HG02870 (cell line): ENCODE data around the gene AR.

Experiments
- ATAC-seq: cut with Tn5 transposase; IDR thresholded peaks from one replicate; pipeline ENCODE4 v1.9.1; 2021; ENCODE audit warnings: mild to moderate bottlenecking, moderate library complexity; ENCODE audit not compliant: unreplicated experiment

AR gene

DNA sequence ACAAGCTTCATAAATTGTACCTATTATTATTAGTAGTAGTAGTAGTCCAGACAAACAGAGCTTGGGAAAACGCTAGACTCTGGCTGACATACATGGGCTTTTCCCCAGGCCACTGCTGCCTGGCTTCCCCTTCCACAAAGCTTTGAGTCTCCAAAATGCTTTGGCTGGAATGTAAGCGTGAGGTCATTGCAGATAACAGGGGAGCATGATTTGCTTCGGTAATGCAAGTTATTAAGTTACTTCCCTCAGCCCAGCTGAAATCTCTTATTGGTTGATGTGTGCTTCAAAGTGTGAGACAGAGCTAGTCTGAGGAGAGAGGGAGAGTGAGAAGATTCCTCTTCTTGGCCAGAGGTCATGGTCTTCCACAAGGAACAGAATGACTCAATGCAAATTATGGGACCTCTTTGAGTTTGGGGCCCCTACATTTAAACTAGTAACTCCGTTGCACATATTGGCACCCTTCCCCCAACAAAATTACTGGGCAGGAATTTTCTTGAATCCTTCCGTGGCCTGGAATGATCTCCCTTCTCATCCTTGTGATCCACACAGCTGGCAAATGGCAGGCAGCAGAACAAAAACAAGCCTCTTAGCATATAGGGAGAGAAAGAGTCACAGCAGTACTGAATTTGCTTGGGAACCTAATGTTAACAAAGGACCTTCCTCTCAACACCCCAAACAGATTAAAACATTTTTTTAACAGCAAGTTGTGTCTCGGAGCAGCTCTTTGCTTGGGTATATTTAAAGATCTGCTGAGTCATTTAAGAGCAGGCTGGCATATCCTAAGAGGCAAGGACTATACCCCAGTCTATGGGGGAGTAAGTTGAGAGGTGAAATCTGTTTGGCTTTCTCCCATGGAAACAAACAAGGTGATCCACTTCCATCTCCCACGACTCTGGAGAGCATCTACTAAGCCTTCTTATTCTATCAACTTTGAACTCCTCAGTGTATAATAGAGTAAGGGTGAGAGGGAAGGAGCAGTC lies 19.9 kb downstream of the AR start:
- no peak for ATAC-seq

DNA sequence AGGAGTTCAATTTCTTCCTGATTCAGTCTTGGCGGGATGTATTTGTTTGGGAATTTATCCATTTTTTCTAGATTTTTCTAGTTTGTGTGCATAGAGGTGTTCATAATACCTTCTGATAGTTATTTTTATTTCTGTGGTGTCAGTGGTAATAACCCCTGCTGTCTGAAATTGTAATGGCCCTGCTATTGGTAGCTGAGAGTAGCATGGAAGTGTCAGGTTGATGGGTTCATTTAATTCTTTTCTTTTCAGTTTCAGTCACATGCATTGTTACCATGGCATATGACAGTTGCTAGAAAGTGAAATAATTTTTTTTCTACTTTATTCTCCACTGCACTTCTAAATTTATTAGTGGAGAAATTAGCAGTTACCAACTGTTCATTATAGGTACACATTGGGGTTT lies 20.7 kb downstream of the AR start:
- ATAC-seq = no peak

DNA sequence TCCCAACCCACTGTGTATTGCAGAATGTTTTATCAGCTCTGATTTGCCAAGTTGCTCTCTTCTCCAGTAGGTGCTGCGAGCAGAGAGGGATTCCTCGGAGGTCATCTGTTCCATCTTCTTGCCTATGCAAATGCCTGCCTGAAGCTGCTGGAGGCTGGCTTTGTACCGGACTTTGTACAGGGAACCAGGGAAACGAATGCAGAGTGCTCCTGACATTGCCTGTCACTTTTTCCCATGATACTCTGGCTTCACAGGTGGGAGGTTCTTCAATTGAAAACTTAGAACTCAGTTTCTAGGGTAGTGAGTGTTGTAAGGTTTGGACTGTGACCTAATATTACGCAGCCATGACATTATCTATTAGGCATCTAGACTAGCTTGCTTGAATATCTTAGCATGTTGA lies 24.9 kb downstream of the AR start:
- ATAC-seq = no peak

DNA sequence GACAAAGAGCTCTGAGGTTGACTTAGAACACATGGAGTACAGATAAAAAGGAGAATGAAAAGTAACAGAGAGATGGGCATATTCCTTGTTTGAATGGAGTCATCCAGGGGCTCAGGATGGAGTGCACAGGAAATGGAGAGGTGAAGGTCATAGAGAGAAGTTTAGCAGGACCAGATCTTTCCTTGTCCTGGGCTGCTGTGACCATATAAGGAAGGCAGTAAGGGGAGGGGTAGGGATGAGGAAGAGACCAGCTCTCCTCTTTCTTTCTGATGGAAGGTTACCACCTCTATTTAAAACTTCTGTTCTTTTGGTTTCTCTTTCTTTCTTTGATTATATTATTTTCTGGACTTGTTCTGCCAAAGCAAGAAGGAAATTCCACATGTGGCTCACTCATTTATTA lies 27.0 kb downstream of the AR start:
- no peak for ATAC-seq

DNA sequence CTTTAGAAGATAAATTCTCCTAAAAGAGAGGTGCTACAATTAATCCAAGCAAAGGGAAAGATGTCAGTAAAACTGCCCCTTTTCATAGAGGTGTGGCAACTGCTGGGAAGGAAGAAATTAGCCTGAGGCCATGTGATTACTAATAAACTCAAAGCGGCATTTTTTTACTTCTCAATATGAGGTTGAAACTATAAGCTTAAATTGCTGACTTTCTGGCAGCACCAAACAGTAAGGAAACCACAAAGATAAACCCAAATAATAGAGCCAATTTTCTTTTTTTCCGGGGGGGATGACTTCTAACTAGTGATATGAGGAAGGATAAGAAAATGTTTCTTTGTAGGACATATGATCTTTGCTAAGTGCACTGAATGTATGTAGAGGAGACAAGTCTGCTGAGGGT lies 30.9 kb downstream of the AR start:
- no peak for ATAC-seq

DNA sequence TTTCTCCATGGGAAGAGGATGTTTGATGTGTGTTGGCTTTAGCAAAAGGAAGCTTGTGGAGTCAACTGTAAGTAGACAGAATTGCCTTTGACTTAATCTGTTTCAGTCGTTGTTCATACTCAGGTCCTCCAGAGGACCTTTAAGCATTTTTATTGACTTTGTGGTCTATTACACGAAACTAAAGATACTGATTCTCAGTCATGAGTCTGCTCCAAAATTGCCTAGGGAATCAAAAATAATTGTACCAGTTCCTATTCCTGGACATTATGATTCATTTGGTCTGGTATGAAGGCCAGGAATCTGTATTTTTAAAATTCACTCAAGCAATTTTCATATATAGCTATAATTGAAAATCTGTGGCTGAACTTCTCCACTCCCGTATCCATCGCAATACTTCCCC lies 38.6 kb downstream of the AR start:
- ATAC-seq = no peak

DNA sequence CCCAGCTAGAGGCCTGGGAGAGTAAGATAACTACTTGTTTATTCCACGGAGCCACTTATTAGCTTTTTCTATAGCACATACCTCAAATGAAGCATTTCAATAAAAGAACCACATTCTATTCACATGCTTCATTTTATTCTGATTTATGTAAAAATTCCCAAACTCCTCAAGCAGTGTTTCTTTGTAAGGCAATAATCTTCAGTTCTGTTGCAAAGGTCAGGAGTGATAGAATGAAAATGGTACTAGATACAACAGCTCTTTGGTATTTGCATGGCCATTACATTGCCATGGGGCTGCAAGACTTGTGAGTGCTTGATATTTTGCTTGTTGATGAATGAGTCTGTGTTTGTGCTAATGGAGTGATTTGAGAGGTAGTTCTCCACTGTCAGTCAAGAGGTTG lies 39.4 kb downstream of the AR start:
- no peak for ATAC-seq

DNA sequence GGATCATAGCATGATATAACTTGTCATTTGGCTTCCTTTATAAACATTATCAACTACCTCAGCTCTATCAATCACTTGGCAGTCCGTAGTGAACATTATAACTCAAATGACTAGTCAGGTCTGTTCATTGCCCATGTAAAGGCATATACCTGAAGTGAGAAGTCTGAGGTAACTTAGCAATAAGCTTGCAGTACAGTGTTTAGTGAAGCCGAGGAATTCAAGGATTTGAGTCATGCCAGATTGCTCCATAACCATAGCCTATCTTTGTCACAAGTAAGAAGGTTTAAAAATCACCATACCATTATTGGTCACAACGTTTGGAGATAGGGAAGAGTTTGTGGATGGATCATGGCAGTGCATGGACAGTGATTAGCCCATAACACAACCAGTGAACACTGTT lies 41.6 kb downstream of the AR start:
- no peak for ATAC-seq

DNA sequence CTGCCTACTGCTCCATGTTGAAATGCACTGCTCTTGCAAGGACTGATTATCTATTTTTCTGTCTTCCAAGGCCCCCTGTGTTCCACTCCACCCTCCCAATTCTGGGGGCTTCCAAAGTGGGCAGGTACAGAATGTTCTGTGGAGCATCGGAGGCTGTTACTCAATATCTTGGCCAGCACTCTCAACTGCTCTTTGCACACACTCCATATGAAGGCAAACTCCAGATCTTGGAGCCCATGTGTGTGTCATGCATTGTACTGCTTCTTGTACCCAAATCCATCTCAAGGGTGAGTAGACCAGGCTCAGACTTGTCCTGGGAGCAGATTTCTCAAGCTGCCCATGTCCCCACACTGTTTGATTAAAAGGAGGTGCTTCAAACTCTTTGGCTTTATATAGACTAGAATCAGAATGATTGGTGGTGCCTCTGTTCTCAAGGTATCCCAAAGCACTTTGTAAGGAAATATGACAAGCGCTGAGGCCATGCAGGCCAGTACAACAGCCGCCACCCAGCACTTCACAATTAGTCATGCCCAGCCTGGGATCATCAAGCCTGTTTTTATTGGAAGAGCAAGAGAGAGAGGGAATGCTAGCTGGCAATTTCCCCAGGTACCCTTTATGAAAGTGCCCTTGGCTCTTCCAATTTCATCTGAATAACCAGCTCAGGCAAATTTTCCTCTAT lies 44.3 kb downstream of the AR start:
- no peak for ATAC-seq

DNA sequence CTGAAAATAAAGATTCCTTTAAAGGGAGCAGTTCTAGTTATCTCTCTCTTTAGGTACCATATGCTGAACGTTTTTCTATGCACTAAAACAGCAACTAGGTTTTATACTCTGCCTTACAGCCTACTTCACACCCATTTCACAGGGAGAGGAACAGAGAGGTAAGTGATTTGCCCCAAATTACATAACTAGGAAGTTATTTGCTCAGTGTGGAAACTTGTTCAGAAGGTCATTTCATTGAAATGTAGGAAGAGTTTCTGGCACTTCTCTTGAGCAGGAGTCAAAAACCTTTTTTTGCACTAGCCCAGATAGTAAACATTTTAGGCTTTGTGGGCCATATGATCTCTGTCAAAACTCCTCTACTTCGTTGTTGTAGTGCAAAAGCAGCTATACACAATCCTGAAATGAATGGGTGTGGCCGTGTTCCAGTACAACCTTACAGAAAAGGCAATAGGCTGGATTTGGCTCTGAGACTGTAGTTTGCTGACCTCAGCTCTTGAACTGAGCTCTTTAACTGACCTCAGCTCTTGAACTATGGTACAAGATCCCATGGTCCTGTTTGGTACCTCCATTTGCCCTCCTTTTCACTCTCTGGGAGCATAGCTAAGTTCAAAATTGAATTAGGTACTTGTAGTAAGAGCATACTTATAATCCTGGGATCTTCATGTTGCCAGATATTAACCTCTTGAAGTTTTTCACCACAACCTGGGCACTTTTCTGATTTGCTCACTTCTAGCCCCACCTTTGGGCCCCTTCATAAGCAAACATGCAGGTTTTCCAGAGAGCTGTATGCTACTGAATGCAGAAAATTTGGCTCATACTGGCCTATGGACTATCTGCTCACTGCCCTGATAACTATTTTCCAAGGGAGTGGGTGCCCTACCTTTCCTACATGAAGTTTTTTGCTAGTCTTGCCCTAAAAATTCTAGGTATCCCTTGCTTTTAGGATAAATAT lies 53.3 kb downstream of the AR start:
- ATAC-seq = no peak

DNA sequence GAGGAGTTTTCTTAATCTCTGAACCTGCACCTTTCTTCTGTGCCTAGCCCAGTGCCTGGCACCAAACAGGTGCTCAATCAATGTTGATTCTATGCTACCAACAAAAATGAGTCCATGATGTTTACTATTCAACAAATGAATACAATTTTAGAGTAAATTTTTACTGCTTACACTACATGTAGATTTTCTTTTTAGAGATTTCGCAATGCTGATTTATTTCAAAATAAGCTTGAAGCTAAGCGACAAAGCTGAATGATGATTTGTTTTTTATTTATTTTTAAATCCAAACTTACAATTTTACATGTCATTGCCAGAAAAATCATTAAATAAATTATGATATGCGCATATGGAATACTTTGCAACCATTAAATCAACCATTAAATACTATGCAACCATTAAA lies 55.7 kb downstream of the AR start:
- no peak for ATAC-seq

DNA sequence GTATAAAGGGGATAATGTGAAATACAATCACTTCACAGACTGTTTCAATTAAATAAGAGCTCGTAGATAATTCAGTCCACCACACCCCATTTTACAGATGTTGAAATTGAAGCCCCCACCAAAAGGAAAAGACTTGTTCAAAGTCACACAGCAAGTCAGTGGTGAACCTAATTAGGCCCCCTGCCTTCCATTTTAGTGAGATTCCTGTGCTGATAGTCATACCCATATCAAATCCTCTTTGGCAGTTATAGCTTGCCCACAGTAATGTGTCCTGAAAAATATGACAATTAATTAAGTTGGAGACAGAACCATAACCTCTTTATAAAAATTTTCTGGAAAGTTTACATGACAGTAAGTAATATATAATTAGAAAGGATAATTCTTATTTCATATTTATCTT lies 58.0 kb downstream of the AR start:
- ATAC-seq = no peak

DNA sequence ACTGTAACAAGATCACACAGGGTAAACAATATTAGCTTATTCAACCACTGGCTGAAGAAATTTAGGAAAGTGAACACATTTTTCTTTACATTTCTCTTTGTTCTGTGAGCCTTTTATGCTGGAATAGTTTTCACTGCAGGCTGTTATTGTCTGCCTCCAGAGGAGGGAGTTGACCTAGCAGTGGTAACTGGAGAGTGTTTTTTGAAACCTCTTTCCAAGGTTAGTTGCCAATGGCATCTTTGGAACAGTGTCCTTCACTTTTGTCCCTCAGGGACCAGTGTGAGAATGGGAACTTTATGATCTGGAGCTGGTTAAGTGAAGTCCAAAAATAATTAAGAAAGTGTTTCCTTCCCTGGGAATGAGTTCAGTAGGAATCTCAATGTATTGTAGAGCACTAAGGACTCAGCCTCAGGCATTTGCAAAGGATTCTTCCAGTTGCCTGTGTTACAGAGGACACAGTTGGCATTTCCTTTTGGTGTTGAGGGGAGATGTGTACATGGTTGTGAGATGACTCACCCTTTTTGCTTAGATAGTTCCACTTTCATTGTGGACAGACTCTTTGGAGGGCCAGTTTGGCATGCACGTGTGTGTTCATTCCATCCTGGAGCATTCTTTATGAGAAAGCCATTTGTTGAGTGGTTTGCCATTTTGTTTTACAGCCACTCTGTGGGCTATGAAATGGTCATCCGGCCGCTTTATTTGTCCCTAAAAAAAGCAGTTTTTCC lies 61.3 kb downstream of the AR start:
- no peak for ATAC-seq

DNA sequence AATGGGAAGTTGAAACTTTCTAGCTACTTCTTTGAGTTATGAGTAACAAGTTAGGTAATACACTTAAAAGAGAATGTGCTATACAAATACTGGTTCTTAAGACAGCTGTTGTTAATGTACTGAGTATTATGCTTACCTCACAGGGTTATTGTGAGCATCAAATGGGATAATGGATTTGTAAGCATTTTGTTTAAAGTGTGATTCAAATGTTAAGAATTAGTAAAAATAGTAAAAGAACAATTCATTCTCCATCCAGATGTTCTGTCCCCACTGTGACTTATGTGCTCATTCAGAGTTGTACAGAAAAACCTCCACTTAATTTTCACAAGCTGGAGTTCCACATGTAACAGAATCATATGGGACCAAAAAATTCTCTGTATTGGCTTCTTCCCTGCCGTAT lies 63.6 kb downstream of the AR start:
- ATAC-seq = no peak

DNA sequence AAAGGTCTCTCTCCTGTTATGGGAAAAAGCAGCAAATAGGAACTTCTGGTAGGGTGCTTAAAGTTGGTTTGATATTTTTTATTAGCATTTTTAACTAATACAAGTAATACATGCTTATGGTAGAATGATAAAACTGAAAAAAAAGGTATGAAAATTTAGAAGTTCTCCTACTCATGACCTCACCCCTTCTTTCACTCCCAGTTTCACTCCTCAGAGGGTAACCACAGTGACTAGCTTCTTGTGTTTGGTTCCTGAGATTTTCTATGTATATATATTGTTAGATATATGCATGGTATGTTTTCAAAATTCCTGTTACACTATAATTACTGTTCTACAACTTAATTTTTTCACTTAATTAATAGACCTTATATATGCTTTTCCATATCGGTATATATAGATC lies 66.5 kb downstream of the AR start:
- ATAC-seq = no peak

DNA sequence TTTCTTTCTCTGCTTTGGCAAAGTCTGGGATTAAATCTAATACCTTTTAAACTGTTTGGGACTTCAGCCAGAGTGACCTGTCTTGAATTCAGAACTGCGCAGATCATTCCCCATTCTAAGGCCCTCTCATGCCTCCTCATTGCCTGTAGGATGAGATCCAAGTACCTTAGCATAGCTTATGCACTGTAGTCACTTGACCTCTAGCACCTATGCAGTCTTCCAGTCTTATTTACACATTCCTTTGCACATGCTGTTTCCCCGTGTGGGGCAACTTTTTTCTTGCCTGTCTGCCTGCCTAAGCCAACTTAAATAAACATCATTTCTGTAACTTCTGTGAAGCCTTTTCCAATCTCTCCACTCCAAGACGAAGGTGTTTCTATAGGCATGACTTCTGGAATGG lies 68.4 kb downstream of the AR start:
- ATAC-seq = no peak

DNA sequence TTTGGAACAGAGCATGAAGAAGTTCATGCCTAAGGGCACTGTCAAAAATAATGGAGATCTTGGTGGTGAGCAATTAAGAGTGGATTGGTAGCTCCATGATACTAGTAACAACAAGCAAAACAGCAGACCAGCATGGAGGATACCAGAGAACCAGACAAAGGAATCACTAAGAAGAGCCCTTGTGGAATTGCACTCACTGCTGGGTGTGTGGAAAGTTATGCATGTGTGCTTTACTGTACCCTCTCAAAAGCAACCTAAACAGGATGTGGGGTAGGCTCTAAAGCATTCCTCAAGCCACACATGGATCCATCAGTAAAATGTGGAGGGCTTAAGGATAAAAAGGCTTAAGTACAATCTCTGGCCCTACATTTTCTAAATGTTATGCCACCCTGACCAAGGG lies 69.5 kb downstream of the AR start:
- no peak for ATAC-seq

DNA sequence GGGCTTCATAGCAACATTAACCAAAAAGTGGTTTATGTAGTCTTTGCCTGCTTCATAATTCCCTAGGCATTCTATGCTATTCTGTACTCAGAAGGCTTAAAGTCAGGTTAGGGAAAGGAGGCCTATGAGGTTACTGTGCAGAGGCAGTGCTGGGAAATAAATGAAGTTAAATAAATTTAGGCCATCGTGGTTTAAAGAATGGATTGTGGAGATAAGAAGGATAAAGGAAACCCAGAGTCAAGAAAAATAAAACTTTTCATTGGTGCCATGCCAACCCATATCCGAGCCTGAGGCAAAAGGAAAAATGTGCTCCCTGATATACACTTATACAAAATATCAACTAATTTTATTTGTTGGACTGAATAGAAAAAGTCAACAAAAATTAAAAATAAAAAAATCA lies 70.2 kb downstream of the AR start:
- ATAC-seq = no peak

DNA sequence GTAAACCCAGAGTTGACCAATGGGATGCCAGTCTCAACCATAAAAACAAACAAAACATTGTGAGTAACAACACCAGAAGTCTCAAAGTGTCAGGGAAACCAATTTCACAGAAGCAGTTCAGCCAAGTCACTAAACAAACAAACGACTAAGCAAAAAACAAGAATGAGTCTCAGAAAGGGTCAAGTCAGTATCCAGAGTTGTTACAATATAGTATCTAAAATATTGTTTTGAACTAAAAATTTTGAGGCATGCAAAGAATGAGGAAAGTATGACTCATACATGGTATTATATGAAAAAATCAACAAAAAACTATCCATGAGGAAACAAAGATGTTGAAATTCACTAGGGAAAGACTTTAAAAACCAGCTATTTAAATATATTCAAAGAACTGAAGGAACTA lies 70.6 kb downstream of the AR start:
- ATAC-seq = no peak

DNA sequence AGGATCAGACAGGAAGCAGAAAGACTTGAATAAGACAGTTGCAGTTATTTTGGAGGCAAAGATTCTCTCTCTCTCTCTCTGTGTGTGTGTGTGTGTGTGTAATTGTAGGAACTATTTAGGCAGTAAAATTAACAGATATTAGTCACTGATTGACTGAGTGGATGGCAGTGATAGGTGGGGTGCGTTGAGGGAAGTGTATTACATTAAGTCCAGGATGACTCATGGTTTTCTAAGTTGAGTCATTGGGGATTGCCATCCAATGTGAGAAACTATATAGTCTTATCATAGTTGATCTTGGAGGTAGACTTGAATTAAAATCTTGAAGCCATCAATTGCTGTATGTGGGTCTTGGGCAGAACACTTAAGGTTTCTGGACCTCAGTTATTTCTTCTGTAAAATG lies 75.4 kb downstream of the AR start:
- ATAC-seq = no peak
